ENCODE measurements around the gene DNAJC2.
"Not testable (repeated sequence)": the region's sequence is repeated elsewhere in the genome, so short reads cannot be mapped to it uniquely, and the experiment has no call there.

DNAJC2 gene

DNA sequence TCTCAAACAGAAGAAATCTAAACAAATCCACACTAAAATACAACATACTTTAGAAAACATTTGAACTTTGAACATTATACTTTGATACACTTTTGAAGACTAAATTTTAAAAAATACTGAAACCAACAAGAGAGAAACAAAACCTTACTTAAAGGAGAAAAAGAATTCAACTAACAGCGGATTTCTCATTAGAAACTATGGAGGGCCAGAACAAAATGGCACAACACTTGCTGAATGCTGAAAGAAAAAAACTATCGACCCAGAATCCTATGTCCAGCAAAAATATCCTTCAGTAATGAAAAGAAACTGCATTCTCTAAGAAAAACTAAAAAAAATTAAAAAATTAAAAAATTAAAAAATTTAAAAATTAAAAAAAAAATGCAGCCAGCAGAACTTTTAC lies 80.5 kb downstream of the DNAJC2 start:
- DNase-seq (ENCODE audit: low read depth) = not testable (repeated sequence)

Data from stimulated activated CD8-positive, alpha-beta memory T cell treated with anti-CD3 and anti-CD28 coated beads, Interleukin-15, amount 100 ng/mL, for 1 hour (primary cell).